Natural killer cell treated with Interleukin-12 subunit alpha and Interleukin-12 subunit beta and Interleukin-15 and Interleukin-18, amount 100 ng/mL, for 72 hours (primary cell): ENCODE data around the gene PPFIBP1. TPM values are rescaled to one million over a fixed set of nuclear protein-coding genes. Genes with fewer than 3 reads are reported as not detected.
"Not testable (repeated sequence)": the region's sequence is repeated elsewhere in the genome, so short reads cannot be mapped to it uniquely, and the experiment has no call there.

Source experiments
- ATAC-seq, 2 donors: fragments of 150-1000 bp; cut with Tn5 transposase in 1 of 2; sonication (Bioruptor Pico), chemical (Tn5 transposase) in 1 of 2; 2 replicates each; pipeline ENCODE4 v1.10.0; 2021
- DNase-seq: peaks from one replicate; pipeline ENCODE4 v3.0.0; 2022; ENCODE audit warnings: low spot score
- H3K27ac Mint-ChIP-seq, 2 donors: 1 replicate in 1 of 2; 2 replicates in 1 of 2; pipeline ENCODE4 v1.8.0; 2022; ENCODE audit warnings: mixed read lengths in 2 of 2, mild to moderate bottlenecking in 1 of 2, moderate library complexity in 1 of 2
- H3K27me3 Mint-ChIP-seq, 2 donors: 1 replicate in 1 of 2; 2 replicates in 1 of 2; pipeline ENCODE4 v1.8.0; 2022; ENCODE audit warnings: mixed read lengths in 2 of 2
- H3K36me3 Mint-ChIP-seq: one replicate; pipeline ENCODE4 v1.8.0; 2022; ENCODE audit warnings: mixed read lengths
- H3K4me1 Mint-ChIP-seq, 2 donors: 1 replicate in 1 of 2; 2 replicates in 1 of 2; pipeline ENCODE4 v1.8.0; 2022; ENCODE audit warnings: low read depth in 2 of 2, mixed read lengths in 2 of 2, mild to moderate bottlenecking in 1 of 2
- H3K4me3 Mint-ChIP-seq: one replicate; pipeline ENCODE4 v1.8.0; 2022; ENCODE audit warnings: mixed read lengths
- H3K9me3 Mint-ChIP-seq: 2 replicates; pipeline ENCODE4 v1.8.0; 2022; ENCODE audit warnings: mixed read lengths
- total RNA-seq, 2 donors: library from RNA; stranded (reverse); gene quantifications; one replicate each; pipeline ENCODE4 v1.2.3, GENCODE V29; 2022

The PPFIBP1 gene
- total RNA-seq, 2 donors from 2014 or later = 9.0 to 12.9 TPM

GRCh38 chr12:27650011-27650410, 126.0 kb downstream of the PPFIBP1 start:
- Mint-ChIP-seq H3K4me1 (peaks cover 0 to 4% of the 10 kb centered on the region in 2 donors), H3K36me3 (no peaks in the 10 kb centered on the region), H3K4me3 (no peak overlapping the region), H3K27ac (no peak overlapping the region), H3K27me3 (peaks cover 0 to 2% of the 10 kb centered on the region in 2 donors), H3K9me3 (no peaks in the 10 kb centered on the region)
- no peak for ATAC-seq
- no peak for DNase-seq

DNA sequence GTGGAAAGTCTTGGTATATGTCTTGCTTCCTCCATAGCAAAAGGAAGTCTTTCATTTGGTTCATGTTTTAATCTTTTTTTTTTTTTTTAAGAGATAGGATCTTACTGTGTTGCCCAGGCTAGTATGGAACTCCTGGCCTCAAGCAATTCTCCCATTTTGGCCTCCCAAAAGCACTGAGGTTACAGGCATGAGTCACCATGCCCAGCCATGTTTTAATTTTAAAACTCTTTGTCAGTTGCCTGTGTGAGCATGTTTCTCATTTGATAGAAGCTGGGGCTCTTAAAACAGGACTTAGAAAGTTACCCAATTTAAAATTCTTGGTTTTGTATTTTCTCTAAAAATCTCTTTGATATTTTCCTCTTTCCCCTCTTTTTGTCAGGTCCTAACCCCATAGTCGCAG, 127.2 kb downstream of the PPFIBP1 start:
- no peak for DNase-seq
- Mint-ChIP-seq H3K4me1 (peaks cover 0 to 4% of the 10 kb centered on the region in 2 donors), H3K27me3 (peaks cover 0 to 2% of the 10 kb centered on the region in 2 donors), H3K36me3 (no peaks in the 10 kb centered on the region), H3K27ac (no peak overlapping the region), H3K9me3 (no peaks in the 10 kb centered on the region), H3K4me3 (no peak overlapping the region)
- no peak for ATAC-seq

DNA sequence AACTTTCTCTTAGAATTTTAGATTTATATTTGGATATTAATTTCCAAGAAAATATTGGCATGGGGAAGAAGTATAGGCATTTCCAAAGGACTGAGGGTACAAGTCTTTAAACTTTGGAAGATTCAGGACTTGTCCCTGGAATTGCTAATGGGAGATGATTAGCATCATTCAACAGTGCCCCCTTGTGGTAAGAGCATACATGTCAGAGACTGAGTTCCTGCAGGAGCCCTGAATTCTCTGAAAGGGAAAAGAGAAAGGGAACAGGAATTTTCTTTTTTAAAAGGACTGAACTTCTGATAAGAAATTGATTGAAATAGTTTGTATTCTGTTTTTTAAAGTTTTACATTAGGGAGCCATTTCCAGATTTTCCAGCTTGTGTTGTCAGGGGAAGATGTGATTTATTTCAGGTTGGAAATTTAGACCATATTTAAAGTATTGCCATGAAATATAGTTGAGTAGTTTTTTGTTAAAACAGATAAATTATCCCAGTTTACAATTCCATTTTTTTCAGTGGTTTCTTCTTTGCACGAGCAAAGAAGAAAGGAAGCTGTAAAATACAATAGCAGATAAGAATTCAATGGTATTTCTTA, 128.3 kb downstream of the PPFIBP1 start:
- Mint-ChIP-seq H3K27ac (no peak overlapping the region), H3K4me1 (peaks cover 0 to 4% of the 10 kb centered on the region in 2 donors), H3K27me3 (peaks cover 0 to 2% of the 10 kb centered on the region in 2 donors), H3K9me3 (no peaks in the 10 kb centered on the region), H3K4me3 (no peak overlapping the region), H3K36me3 (no peaks in the 10 kb centered on the region)
- DNase-seq = no peak
- ATAC-seq = no peak

DNA sequence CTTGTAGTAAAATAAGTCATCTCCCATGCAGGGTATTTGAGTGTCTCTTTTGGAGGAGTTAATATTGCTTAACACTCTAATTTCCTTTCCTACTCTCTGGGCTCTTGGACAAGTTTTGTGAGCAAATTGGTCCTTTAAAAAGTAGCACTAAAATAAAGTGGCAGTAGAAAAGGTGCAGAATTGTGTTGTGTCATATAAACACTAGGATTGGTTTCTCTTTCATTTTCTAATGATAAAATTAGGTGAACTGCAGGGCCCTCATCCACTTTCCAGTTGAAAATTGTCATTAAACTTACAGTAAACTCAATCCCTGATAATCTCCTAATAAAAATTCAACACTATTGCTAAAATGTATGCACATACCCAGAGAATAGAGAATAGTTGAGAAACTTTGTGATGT, 129.7 kb downstream of the PPFIBP1 start:
- Mint-ChIP-seq H3K27me3 (peaks cover 0 to 2% of the 10 kb centered on the region in 2 donors), H3K4me1 (peaks cover 0 to 4% of the 10 kb centered on the region in 2 donors), H3K4me3 (no peak overlapping the region), H3K9me3 (no peaks in the 10 kb centered on the region), H3K36me3 (no peaks in the 10 kb centered on the region), H3K27ac (no peak overlapping the region)
- ATAC-seq (no peak), DNase-seq (no peak)

- H3K4me3 Mint-ChIP-seq, H3K4me1 Mint-ChIP-seq, H3K9me3 Mint-ChIP-seq, DNase-seq, ATAC-seq, H3K27me3 Mint-ChIP-seq, H3K27ac Mint-ChIP-seq, H3K36me3 Mint-ChIP-seq: not testable (repeated sequence)
These were observed 131.5 kb downstream of the PPFIBP1 start for GRCh38 chr12:27655476-27655875.

- no peak for ATAC-seq
- H3K27ac Mint-ChIP-seq = no peak overlapping the region
- H3K9me3 Mint-ChIP-seq = no peaks in the 10 kb centered on the region
- DNase-seq = no peak
- H3K4me3 Mint-ChIP-seq = no peak overlapping the region
- H3K36me3 Mint-ChIP-seq = no peaks in the 10 kb centered on the region
- H3K4me1 Mint-ChIP-seq = peaks cover 0 to 2% of the 10 kb centered on the region in 2 donors
- peaks cover 4 to 10% of the 10 kb centered on the region in 2 donors for H3K27me3 Mint-ChIP-seq
These were observed 133.3 kb downstream of the PPFIBP1 start for GRCh38 chr12:27657296-27657695.

DNA sequence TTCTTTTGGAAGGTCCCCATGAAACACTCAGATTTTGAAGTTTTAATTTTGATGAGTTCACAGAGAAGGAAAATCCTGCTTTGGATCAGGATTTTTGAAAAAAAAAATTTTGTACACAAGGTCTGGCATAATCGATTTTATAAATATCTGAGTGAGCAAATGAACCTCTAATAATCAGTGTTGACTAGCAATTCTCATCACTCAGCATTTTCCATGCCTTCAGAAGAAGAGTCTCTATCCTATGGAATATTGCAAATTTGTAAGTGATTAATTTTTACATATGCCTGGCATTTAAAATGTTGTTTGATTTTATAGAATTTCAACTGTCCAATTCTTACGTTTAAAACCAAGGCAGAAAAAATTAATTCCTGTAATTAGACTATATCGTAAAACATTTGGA, 141.7 kb downstream of the PPFIBP1 start:
- Mint-ChIP-seq H3K27ac (no peak overlapping the region), H3K36me3 (no peaks in the 10 kb centered on the region)
- no peak for DNase-seq

GRCh38 chr12:27666510-27666909, 142.5 kb downstream of the PPFIBP1 start:
- H3K27ac Mint-ChIP-seq = no peak overlapping the region
- H3K9me3 Mint-ChIP-seq = no peaks in the 10 kb centered on the region
- no peaks in the 10 kb centered on the region for H3K4me1 Mint-ChIP-seq
- DNase-seq (no peak), ATAC-seq (no peak)
- no peak overlapping the region for H3K4me3 Mint-ChIP-seq
- no peaks in the 10 kb centered on the region for H3K36me3 Mint-ChIP-seq
- peaks cover 17 to 30% of the 10 kb centered on the region in 2 donors for H3K27me3 Mint-ChIP-seq

More for the DNA sequence above, 141.7 kb downstream of the PPFIBP1 start:
- no peaks in the 10 kb centered on the region for H3K9me3 Mint-ChIP-seq
- no peaks in the 10 kb centered on the region for H3K4me1 Mint-ChIP-seq
- H3K4me3 Mint-ChIP-seq = no peak overlapping the region
- peaks cover 17 to 32% of the 10 kb centered on the region in 2 donors for H3K27me3 Mint-ChIP-seq
- no peak for ATAC-seq

DNA sequence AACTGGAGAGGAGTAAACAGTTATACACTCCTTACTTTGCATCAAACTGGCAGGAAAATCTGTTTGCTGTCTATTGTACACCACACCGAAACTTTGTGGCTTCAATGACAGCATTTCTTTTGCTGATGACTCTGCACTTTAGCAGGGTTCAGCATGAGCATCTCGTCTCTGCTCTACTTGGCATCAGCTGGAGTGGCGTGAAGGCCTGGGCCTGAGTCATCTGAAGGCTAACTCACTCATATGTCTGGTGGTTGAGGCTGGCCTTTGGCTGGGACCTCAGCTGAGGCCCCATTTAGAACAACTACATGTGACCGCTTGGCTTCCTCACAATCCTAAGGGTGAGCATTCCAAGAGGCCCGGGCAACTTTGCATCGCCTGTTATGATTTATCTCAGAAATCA, 143.5 kb downstream of the PPFIBP1 start:
- H3K27me3 Mint-ChIP-seq = peaks cover 12 to 20% of the 10 kb centered on the region in 2 donors
- no peak for DNase-seq
- H3K4me1 Mint-ChIP-seq = no peaks in the 10 kb centered on the region
- no peaks in the 10 kb centered on the region for H3K9me3 Mint-ChIP-seq
- no peaks in the 10 kb centered on the region for H3K36me3 Mint-ChIP-seq
- H3K27ac Mint-ChIP-seq = no peak overlapping the region
- H3K4me3 Mint-ChIP-seq = no peak overlapping the region
- peak; percentile 41 to 43 for ATAC-seq

GRCh38 chr12:27672051-27672450, 148.0 kb downstream of the PPFIBP1 start:
- H3K4me1 Mint-ChIP-seq = no peaks in the 10 kb centered on the region
- no peak overlapping the region for H3K27ac Mint-ChIP-seq
- DNase-seq (no peak), ATAC-seq (no peak)
- H3K36me3 Mint-ChIP-seq = no peaks in the 10 kb centered on the region
- H3K4me3 Mint-ChIP-seq = no peak overlapping the region
- H3K9me3 Mint-ChIP-seq = no peaks in the 10 kb centered on the region
- peaks cover 0 to 9% of the 10 kb centered on the region in 2 donors for H3K27me3 Mint-ChIP-seq

- H3K4me1 Mint-ChIP-seq = no peaks in the 10 kb centered on the region
- H3K27me3 Mint-ChIP-seq = peaks cover 0 to 10% of the 10 kb centered on the region in 2 donors
- H3K4me3 Mint-ChIP-seq = no peak overlapping the region
- DNase-seq (no peak), ATAC-seq (no peak)
- H3K9me3 Mint-ChIP-seq = no peaks in the 10 kb centered on the region
- no peaks in the 10 kb centered on the region for H3K36me3 Mint-ChIP-seq
- H3K27ac Mint-ChIP-seq = no peak overlapping the region
These were observed 148.6 kb downstream of the PPFIBP1 start for GRCh38 chr12:27672643-27673042.

GRCh38 chr12:27673101-27673718, 149.2 kb downstream of the PPFIBP1 start:
- Mint-ChIP-seq H3K27ac (no peak overlapping the region), H3K27me3 (peaks cover 1 to 10% of the 10 kb centered on the region in 2 donors), H3K4me3 (no peak overlapping the region), H3K4me1 (no peaks in the 10 kb centered on the region), H3K9me3 (no peaks in the 10 kb centered on the region), H3K36me3 (no peaks in the 10 kb centered on the region)
- ATAC-seq (no peak), DNase-seq (no peak)

- Mint-ChIP-seq H3K4me1 (no peaks in the 10 kb centered on the region), H3K27ac (no peak overlapping the region), H3K4me3 (no peak overlapping the region), H3K27me3 (peaks cover 2 to 10% of the 10 kb centered on the region in 2 donors), H3K9me3 (no peaks in the 10 kb centered on the region), H3K36me3 (no peaks in the 10 kb centered on the region)
- DNase-seq (no peak), ATAC-seq (no peak)
These were observed 151.0 kb downstream of the PPFIBP1 start for GRCh38 chr12:27674989-27675388.

GRCh38 chr12:27680619-27681018, 156.6 kb downstream of the PPFIBP1 start:
- Mint-ChIP-seq H3K36me3 (no peaks in the 10 kb centered on the region), H3K4me1 (no peaks in the 10 kb centered on the region), H3K9me3 (no peaks in the 10 kb centered on the region), H3K4me3 (no peak overlapping the region), H3K27ac (no peak overlapping the region), H3K27me3 (peaks cover 2 to 10% of the 10 kb centered on the region in 2 donors)
- ATAC-seq = no peak
- no peak for DNase-seq
